NCI-H1436 (cell line): ENCODE data around the gene ZWILCH.

Experiments used
- DNase-seq: peaks from one replicate; lab custom pipeline; 2025; lab: John Stamatoyannopoulos, UW

ZWILCH gene

DNA sequence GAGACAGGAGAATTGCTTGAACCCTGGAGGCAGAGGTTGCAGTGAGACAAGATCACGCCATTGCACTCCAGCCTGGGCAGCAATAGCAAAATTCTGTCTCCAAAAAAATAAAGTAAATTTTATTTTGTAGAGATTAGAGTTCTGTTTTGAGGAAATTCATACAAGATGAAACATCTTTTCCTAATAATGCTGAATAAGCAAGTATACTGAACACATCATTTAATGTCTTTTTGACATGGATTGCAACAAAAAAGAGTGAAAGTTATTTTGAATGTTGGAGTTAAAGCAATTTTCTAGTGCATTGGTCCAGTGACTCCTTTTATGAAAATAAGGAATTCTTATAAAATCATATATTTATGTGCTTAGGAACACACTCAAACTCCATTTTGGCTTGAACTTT is 40.1 kb downstream of the ZWILCH start:
- DNase-seq: no peak

DNA sequence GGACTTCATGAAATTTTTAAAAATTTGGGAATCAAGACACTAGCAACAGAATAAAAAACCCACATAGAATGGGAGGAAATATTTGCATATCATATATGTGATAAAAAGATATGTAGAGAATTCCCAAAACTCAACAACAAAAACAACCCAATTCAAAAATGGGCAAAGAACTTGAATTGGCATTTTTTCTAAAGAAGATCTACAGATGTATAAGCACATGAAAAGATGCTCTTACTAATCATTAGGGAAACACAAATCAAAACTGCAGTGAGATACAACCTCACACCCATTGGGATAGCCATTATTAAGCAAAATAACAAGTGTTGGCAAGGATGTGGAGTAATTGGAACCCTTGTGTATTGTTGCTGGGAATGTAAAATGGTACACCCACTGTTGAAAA is 50.6 kb downstream of the ZWILCH start:
- DNase-seq: no peak

DNA sequence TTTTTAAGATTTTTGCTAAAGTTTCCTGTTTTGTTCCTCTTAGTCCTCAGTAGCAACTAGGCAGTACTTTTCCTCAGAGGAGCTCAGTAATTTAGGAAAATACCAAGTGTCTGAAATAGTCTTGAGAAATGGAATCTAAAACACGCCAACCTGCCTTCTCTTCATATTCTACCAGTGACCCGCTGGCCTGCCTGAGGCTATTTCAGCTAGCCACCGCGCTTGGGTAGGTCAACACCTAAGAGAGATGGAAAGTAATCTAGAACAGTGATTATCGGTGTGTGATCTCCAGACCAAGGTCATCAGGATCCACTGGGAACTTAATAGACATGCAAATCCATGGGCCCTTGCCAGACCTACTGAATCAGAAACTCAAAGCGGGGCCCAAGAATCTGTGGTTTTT is 53.1 kb downstream of the ZWILCH start:
- no peak for DNase-seq

DNA sequence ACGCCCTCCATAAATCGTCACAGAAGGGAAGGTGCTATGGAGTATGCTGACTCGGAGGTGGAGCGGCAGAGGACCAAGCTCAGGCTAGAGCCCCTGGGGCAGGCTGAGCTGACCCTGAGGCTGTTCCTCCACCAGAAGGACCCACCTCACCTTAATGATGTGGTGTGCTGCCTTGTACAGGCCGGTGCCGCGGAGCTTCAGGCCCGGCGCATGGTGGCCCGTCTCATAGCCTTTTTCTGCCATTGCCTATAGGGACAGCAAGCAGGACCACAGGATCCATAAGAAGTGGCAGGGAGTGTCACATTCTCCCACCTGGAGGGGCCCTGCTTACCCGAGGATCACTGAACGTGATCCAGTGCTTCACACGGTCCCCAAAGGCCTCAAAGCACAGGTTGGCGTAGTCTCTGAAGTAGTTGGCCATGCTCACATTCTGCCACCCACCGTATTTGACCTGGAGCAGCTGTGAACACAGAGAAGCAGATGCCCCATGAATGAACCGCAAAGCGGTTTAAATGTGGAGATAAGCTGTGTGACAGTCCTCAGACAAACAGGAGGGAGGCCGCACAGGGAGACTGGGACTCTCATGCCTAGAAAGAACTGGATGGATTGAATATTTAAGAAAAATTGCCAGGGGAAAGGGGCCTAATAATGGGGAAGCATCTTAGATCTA is 55.9 kb downstream of the ZWILCH start:
- no peak for DNase-seq

DNA sequence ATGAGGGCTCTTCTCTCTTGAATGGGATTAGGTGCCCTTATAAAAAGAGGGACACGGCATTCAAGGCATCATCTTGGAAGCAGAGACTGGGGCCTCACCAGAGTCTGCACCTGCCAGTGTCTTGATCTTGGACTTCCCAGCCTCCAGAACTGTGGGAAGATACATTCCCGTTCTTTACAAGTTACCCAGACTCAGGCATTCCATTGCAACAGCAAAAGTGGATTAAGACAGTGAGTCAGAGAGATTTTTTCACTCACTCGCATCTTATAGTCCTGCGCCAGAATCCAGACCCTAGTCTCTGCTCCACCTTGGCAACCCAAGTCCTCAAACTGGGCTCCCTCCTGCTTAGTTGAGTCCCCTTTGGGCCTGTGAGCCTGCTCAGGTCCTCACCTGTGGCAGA is 58.0 kb downstream of the ZWILCH start:
- no peak for DNase-seq

DNA sequence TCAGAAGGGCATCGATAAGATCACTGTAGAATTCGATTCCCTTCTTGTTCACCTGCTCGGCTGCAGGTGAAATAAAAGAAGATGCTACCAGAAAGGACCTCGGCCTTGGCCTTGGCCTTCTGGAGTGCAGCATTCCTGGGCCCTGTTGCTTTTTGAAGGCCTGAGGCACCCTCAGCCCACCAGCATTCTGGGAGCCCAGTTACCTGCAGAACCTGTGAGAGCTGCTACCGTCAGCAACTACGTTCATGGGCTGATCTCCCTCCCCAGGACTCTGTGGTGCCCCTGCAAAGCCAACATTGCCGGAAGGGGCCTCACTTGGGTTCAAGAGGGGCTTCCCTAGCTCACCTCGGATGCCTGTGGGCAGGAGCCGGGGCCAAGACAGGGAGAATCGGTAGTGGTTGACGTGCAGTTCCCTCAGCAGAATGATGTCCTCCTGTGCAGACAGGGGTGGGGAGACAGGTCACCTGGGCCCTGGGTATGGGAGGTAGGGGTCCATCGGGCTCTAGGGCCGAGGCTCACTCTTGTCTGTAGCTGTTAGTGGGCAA is 58.5 kb downstream of the ZWILCH start:
- DNase-seq: no peak

DNA sequence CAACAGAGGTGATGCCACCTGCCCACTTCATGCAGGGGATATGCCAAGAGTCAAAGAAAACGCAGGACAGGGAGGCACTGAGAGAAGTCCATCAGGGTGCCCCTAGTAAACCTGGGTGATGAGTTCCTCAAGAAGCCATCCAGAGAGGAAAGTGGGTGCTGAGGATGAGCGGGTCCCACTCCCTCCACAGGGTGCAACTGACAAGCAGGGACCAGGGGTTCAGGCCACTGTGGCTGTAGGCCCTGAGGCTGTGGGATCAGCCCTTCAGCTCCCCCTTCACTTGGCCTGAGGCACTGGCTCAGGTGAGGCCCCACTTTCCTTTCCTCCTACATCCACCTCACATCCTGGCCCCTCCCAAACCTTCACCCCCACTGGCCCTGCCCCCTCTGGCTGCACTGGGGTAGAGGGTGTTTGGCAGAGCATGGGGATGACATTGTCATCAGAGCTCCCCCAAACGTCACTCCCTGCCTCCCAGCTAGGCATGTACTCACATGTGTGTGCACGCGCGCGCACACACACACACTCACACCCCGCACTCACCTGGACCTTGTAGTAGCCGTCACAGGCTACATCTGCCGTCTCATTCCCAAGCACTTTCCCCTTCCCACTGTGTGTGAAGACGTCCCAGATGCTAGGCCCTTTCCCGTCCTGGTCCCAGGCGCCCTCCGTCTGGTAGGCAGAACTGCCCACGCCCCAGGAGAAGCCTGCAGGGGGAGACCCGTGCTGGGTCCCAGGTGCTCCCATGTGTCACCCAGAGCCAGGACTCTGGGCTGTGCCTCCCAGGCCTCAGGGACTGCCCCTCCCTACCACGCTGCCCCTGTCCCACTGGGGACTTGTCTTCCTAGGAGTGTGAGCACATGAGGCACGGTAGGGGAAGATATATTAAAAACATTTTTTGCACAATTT is 59.3 kb downstream of the ZWILCH start:
- no peak for DNase-seq

DNA sequence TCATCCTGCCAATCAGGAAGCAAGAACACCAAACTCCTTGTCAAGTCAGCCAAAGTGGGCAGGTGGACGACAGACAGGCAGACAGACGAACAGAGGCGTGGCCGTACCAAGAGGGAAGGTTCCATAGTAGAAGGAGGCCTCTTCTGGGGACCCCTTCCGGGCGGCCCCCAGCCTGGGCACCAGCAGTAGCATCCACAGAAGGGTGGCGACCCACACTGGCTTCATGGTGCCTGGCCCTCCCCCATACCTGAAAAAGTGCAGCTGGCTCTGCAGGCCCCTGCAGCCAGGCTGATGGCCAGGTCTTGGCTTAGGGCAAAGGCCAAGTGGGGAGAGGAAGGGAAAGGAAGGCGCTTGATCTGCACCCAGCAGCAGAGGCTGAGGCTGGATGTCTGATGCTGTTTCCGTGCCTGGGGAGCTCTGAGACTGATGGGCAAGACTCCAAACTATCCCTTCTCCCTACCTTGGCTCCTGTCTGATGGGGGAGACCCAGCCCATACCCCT is 60.1 kb downstream of the ZWILCH start:
- DNase-seq: no peak

DNA sequence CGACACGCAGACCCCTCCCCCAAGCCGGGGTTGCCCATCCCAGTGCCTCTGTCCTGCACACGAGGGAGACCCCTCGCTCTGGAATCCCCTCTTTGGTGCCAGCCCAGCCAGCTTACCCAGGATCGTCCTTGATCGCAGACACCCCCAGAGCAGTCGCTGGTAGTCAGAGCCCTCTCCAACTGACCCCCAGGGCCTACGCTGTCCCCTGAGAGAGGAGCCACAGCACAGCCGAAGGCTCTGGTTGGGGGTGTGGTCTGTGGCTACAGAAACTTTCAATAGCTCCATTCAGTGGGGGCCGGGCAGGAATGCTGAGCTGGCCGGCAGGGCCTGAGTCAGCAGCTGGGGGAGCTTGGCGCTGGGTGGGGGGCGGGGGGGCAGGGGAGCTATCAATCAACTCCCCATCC is 60.6 kb downstream of the ZWILCH start, which contains the start of gene LCTL:
Gene LCTL, minus strand, starts transcription at position 258 of the 404 bp plus-strand sequence. CDS start 633 bp downstream, outside the sequence.
- DNase-seq: no peak

DNA sequence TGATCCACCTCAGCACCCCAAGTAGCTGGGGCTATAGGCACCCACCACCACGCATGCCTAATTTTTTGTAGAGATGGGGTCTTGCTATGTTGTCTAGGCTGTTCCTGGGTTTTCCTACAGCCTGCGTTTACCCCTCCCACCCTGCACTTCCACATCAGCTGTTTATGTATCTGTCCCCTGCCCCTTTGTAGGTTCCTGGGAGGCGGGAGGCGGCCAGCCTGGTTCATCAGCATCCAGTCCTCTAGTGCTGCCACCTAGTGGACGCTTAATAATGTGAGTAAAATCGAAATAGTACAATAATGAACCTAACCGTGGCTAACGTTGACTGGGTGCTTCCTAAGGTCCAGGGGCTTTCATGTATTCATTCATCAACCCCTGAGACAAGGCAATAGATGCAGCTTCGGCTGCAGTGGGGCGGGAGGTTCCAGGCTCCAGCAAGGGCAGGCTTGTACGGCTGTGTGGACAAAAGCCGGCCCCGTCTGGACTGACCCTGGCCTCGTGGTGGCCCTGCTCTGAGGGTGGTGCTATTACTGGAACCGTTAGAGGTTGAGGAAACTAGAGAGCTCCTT is 61.9 kb downstream of the ZWILCH start:
- peak; percentile 60 for DNase-seq

DNA sequence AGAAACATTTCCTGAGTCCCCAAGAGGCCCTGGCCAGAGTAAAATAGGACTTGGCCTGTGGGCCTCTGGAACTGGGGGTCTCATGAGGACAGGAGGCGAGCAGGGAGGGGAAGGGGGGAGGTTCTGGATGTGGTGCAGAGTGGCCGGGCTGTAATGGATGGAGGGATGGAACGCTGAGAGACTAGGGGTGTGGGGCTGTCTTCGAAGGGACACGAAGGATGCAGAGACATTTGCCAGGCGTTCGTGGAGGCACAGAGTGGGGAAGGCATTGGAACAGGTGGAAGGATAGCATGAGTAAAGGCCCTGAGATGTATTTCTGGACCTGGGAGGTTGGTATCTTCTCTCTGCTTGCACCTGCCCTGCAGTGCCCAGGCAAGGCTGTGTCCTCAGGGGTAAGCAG is 62.8 kb downstream of the ZWILCH start:
- DNase-seq: no peak

DNA sequence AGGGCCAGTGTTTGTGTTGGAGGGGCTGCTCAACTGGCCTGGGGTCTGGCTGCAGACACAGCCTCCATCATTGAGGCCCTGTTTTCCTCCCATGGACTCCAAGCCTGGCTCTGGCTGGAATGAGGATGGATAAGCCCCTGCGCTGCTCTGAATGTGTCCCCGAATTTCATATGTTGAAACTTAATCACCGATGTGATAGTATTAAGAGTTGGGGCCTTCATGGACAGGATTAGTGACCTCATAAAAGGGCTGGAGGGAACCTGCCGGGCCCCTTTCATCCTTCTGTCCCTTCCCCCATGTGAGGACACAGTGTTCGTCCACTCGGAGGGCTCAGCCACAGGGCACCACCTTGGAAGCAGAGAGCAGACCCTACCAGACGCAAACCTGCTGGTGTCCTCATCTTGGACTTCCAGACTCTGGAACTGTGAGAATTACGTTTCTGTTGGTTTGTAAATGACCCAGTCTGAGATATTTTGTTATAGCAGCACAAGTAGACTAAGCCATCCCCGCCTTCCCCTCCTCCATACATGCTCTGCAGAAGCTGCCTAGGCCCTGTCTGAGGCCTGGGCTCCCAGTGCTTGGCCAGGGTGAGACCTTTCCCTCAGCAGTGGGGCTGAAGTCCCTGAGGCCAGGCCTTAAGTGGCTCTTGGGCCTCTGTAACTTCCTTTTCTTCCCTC is 64.5 kb downstream of the ZWILCH start:
- no peak for DNase-seq

DNA sequence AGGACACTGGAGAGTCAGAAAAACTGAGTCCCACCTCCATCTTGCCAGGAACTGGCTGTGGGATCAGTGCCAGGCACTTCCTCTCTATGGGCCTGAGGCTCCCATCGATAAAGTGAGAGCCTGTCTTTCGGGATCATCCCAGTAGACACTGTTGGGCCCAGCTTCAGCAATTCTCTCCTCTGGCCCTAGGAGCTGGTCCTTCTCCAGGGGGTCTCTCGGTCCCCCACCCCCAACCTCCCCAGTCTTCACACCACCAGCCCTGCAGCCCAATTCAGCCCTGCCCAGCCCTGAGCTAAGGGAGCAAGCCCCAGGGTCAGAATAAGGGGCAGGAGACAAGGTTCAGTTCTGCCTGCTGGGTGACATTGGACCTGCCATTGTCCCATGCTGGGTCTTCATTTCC is 65.2 kb downstream of the ZWILCH start:
- DNase-seq: no peak

DNA sequence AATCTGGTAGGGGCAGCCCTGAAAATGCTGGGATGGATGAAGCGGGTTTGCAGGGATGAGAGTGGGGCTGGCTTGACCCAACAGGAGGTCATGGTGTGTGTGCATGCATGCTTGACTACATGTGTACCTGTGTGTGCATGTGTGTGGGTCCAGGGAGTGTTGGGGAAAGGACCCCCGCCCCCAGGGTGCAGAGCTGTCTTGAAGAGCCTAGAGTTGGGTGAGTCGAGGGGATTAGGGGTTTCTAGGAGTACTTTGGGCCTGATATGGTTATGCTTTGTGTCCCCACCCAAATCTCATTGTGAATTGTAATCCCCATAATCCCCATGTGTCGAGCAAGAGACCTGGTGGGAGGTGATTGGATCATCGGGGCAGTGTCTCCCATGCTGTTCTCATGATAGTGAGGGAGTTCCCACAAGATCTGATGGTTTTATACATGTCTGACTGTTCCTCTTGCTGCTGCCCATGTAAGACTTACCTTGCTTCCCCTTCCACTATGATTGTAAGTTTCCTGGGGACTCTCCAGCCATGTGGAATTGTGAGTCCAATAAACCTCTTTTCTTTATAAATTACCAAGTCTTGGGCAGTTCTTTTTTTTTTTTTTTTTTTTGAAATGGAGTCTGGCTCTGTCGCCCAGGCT is 65.8 kb downstream of the ZWILCH start:
- DNase-seq: no peak

DNA sequence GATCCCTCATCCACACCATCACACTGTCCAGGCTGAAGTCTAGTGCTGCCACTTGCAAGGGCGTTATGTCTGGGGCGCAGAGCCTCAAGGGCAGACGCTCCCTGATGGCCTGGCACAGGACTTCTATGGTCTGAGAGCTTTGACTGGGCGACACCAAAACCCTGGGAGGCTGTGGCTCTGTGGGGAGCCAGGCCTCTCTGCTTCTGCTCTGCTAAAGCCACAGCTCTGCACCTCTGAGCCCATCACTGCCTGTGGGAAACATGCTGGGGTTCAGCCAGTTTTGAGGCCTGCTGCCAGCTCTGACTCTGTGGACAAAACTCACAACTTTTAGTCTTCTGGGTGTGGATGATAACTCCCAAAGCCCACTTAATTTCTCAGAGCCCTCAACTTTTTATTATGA is 67.0 kb downstream of the ZWILCH start:
- no peak for DNase-seq

DNA sequence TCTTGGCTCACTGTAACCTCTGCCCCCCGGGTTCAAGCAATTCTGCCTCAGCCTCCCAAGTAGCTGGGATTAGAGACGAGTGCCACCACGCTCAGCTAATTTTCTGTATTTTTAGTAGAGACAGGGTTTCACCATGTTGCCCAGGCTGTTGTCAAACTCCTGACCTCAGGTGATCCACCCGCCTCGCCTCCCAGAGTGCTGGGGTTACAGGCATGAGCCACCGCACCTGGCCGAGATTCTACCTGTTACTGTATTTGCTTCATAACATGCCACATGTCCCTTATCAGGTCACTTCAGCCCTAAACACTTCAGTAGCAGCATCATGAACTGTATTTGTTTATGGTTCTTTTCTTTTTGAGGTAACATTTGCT is 68.2 kb downstream of the ZWILCH start:
- DNase-seq: no peak

DNA sequence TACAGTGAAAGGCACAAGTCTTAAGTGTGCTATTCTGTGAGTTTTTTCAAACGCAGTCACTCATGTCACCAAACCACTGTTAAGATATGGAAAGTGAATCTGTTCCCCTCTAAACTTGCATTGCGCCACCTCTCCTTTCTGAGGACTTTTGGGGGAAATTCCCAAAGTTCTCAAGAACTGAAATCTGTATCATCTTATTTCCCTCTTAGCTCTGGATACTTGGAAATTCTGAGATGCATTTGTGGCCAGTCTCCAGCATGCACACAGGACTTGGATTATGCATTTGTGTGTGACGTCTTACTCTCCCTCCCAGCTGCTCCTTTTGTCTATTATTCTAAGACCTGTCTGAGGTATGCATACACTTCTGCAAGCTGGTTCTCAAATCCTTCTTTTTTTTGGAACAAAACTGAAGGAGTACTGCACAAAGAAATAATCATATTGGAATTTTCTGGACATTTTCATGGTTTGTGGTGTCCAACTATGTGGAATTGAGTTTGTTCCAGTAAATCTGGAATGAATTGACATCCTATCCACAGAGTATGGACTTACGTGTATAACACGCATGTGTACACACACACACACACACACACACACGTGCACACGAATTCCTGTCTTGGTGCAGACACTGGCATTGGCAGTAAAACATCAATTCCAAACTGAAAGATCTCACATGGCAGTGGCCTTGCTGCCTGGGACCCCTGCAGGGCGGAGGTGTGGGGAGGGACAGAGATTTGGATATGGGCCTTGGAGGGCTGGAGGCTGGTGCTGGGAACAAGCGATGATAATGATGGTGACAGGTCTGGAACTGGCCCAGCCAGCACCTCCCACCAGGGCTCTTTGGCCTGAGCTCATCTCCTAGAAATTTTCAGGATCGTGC is 68.8 kb downstream of the ZWILCH start:
- no peak for DNase-seq

DNA sequence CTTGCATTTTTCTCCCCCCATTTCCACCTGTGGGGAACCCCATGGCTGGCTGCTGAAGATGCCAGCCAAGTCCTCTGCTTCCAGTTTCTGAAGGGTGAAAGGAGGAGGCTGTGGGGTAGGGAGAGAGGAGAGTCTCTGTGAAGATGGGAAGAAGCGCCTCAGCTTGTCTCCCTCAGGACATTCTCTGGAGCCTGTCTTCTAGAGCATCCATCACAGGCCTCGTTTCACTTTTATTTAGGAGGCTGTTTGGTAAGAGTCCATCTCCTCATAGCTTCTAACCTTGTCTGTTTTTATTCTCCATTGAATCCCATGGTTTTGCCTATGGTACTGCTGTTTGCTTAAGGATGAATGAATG is 69.4 kb downstream of the ZWILCH start:
- DNase-seq: no peak

DNA sequence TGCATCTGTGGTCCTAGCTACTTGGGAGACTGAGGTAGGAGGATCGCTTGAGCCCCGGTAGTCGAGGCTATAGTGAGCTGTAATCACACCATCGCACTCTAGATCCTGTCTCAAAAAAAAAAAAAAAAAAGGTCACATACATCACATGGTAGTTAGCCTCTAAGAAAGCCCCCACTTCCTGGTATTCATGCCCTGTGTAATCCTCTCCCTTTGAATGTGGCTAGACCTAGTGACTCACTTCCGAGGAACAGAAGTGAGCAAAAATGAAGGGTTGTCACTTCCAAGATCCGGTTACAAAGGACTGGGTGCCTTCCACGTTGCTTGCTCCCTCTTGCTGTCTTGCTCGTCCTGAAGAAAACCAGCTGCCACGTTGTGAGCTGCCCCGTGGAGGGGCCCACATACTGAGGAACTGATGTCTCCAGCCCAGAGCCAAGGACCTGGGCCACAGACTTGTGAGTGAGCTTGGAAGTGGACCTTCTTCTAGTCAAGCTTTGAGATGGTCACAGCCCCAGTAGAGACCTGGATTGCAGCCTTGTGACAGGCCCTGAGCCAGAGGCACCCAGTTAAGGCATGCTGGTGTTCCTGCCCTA is 73.3 kb downstream of the ZWILCH start:
- DNase-seq: no peak

DNA sequence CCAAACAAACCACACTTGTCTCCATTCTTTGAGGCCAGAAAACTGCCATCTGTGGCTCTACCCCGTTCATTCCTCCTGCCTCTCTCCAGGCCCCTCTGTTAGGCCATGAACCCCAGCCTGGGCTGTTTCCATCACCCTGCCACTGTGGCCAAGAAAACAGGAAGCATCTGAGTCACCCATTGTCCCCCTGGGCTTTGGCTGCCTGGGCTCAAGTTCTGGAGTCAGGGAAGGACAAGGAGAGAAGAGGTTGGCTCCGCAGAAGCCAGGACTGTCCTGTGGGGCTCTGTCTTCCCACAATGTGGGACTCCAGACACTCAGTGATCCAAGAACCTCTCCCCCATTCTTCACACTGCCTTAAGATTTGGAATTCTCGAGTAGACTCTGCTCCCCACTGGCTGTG is 75.5 kb downstream of the ZWILCH start:
- no peak for DNase-seq
